Calu3 (cell line): ENCODE results near the gene KLHL5. TPM values are rescaled to one million over a fixed set of nuclear protein-coding genes. Genes with fewer than 3 reads are reported as not detected.

Source experiments
- BruUV-seq: library from RNA; stranded (reverse); fragments of 400-500 nt; replicated peaks from 2 replicates; lab custom pipeline; 2021; lab: Mats Ljungman, UMichigan
- CTCF ChIA-PET: fragments of 300-600 bp; sonication (Branson Sonifier 250); formaldehyde crosslinking; loops from one replicate; lab custom pipeline; 2022; ENCODE audit warnings: antibody characterized with exemption; lab: Charles Lee
- DNase-seq: peaks from one replicate; pipeline ENCODE4 v3.0.0; 2022
- H3K27ac Mint-ChIP-seq: one replicate; pipeline ENCODE4 v1.8.0; 2022; ENCODE audit warnings: mixed read lengths; ENCODE audit not compliant: unreplicated experiment
- H3K27me3 Mint-ChIP-seq: one replicate; pipeline ENCODE4 v1.8.0; 2022; ENCODE audit warnings: mixed read lengths; ENCODE audit not compliant: unreplicated experiment
- H3K36me3 Mint-ChIP-seq: one replicate; pipeline ENCODE4 v1.8.0; 2022; ENCODE audit warnings: mild to moderate bottlenecking, moderate library complexity, mixed read lengths; ENCODE audit not compliant: insufficient read depth, unreplicated experiment
- H3K4me1 Mint-ChIP-seq: one replicate; pipeline ENCODE4 v1.8.0; 2022; ENCODE audit warnings: mild to moderate bottlenecking, low read depth, mixed read lengths; ENCODE audit not compliant: unreplicated experiment
- H3K4me3 Mint-ChIP-seq: one replicate; pipeline ENCODE4 v1.8.0; 2022; ENCODE audit warnings: mild to moderate bottlenecking, low read depth, moderate library complexity, mixed read lengths; ENCODE audit not compliant: unreplicated experiment
- H3K9me3 Mint-ChIP-seq: one replicate; pipeline ENCODE4 v1.8.0; 2022; ENCODE audit warnings: low read depth, mixed read lengths; ENCODE audit not compliant: unreplicated experiment
- intact Hi-C: fragments of 100-400 bp; cut with micrococcal nuclease; formaldehyde crosslinking; loops from one replicate; pipeline ENCODE4 v1.10.0; 2022; ENCODE audit not compliant: unreplicated experiment
- total RNA-seq: library from RNA; stranded (reverse); gene quantifications from 2 replicates; pipeline ENCODE4 v1.2.3, GENCODE V29; 2022
- TF ChIP-seq, protein P1 (sequence below): fragments of 200-600 bp; IDR thresholded peaks from one replicate; pipeline ENCODE4 v1.8.0; 2022; ENCODE audit warnings: antibody characterized with exemption; ENCODE audit not compliant: unreplicated experiment

The KLHL5 gene
- total RNA-seq, 1 experiment from 2014 or later, result 57.4 TPM

DNA sequence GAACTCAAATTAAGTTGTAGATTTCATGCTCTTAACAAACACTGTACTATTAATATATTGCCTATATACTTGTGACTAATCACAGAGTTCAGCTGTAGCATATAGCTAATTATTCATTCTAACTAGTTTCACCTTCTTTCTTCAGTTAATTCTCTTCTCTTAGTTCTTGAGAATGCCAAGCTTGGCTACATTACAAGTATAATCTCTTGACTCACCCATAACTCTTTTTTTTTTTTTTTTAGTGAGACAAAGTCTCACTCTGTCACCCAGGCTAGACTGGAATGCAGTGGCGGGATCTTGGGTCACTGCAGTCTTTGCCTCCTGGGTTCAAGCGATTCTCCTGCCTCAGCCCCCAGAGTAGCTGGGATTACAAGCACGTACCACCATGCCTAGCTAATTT, 5.4 kb downstream of the KLHL5 start:
- CTCF ChIA-PET, result no interaction called here
- no peaks in the 10 kb centered on the region for H3K36me3 Mint-ChIP-seq
- intact Hi-C loops, result no loop called here
- no peaks in the 10 kb centered on the region for H3K9me3 Mint-ChIP-seq
- DNase-seq, result no peak
- no peak overlapping the region for H3K27ac Mint-ChIP-seq
- H3K4me1 Mint-ChIP-seq, result peaks cover 7% of the 10 kb centered on the region
- no peaks in the 10 kb centered on the region for H3K27me3 Mint-ChIP-seq
- no peak overlapping the region for H3K4me3 Mint-ChIP-seq
- BruUV-seq, result no TSS peak
- TF ChIP-seq, protein P1, sequence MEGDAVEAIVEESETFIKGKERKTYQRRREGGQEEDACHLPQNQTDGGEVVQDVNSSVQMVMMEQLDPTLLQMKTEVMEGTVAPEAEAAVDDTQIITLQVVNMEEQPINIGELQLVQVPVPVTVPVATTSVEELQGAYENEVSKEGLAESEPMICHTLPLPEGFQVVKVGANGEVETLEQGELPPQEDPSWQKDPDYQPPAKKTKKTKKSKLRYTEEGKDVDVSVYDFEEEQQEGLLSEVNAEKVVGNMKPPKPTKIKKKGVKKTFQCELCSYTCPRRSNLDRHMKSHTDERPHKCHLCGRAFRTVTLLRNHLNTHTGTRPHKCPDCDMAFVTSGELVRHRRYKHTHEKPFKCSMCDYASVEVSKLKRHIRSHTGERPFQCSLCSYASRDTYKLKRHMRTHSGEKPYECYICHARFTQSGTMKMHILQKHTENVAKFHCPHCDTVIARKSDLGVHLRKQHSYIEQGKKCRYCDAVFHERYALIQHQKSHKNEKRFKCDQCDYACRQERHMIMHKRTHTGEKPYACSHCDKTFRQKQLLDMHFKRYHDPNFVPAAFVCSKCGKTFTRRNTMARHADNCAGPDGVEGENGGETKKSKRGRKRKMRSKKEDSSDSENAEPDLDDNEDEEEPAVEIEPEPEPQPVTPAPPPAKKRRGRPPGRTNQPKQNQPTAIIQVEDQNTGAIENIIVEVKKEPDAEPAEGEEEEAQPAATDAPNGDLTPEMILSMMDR, result no peak

DNA sequence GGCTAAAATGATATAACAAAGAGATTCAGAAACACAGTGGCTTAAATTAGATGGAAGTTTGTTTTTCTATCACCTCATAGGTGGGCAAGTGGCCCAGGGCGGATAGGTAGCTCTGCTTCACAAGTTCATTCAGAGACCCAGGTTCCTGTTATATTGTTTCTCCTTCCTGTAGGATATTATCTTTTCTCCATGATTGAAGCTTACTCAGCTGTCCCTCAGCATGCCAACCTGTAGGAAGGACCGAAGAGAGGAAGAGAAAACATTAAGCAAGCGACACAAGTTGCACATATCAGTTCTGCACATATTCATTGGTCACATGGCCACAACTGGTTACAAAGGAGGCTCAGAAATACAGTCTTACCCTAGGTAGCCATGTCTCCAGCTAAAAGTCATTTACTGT, 6.9 kb downstream of the KLHL5 start:
- TF ChIP-seq, protein P1, result no peak
- CTCF ChIA-PET, result interaction anchor here (0.6 kb wide), 1 partner anchor 1737 kb away, joined by 5 read pairs; no protein-coding TSS in a partner anchor
- no peak overlapping the region for H3K27ac Mint-ChIP-seq
- no peak for DNase-seq
- intact Hi-C loops, result no loop called here
- BruUV-seq, result no TSS peak
- H3K4me1 Mint-ChIP-seq, result no peaks in the 10 kb centered on the region
- H3K4me3 Mint-ChIP-seq, result no peak overlapping the region
- H3K27me3 Mint-ChIP-seq, result no peaks in the 10 kb centered on the region
- no peaks in the 10 kb centered on the region for H3K36me3 Mint-ChIP-seq
- no peaks in the 10 kb centered on the region for H3K9me3 Mint-ChIP-seq

DNA sequence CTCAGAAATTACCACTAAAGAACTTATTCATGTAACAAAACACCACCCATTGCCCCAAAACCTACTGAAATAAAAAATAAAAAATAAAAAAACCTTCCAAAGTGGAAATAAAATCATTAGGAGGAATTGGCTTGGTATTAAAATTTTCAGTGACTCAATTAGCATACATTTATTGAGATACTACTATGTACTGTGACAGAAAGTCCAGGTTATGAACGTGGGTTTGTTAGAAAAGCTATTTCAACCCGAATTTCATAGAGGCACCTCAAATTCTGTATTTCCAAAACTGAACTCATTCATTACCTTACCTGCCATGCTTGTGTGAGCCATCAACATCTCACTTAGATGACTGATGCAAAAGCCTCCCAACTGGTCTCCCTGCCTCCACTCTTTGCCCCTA, 16.8 kb downstream of the KLHL5 start:
- TF ChIP-seq, protein P1, result no peak
- Mint-ChIP-seq H3K9me3 (no peaks in the 10 kb centered on the region), H3K27me3 (no peaks in the 10 kb centered on the region), H3K4me3 (no peak overlapping the region), H3K27ac (no peak overlapping the region), H3K4me1 (no peaks in the 10 kb centered on the region), H3K36me3 (peaks cover 15% of the 10 kb centered on the region)
- no peak for DNase-seq
- CTCF ChIA-PET, result no interaction called here
- BruUV-seq, result no TSS peak
- intact Hi-C loops, result no loop called here

DNA sequence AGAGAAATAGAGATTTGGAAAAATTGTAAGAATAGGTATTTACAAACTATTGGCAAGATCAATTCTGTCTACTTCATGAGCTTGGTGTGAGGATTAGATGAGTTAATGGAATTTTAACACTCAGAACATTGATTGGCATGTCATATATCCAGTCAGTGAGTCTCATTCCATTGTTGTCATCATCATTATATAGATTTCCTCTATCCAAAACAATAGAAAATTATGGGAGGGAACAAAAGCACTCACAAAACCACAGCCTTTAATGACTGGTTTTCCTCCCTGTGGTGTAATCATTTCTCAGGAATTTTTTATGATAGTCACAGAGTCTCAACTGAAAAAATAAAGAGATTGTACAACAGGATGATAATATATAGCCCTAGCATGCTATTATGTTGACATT, 21.1 kb downstream of the KLHL5 start:
- peaks cover 7% of the 10 kb centered on the region for H3K36me3 Mint-ChIP-seq
- no peak for DNase-seq
- CTCF ChIA-PET, result interaction anchor here (0.7 kb wide), 1 partner anchor 805 kb away, joined by 3 read pairs; no protein-coding TSS in a partner anchor
- intact Hi-C loops, result no loop called here
- no peak overlapping the region for H3K27ac Mint-ChIP-seq
- H3K4me1 Mint-ChIP-seq, result no peaks in the 10 kb centered on the region
- no peaks in the 10 kb centered on the region for H3K27me3 Mint-ChIP-seq
- TF ChIP-seq, protein P1, result no peak
- no TSS peak for BruUV-seq
- no peaks in the 10 kb centered on the region for H3K9me3 Mint-ChIP-seq
- H3K4me3 Mint-ChIP-seq, result no peak overlapping the region
